ENCODE data around the gene MAU2.

DNA sequence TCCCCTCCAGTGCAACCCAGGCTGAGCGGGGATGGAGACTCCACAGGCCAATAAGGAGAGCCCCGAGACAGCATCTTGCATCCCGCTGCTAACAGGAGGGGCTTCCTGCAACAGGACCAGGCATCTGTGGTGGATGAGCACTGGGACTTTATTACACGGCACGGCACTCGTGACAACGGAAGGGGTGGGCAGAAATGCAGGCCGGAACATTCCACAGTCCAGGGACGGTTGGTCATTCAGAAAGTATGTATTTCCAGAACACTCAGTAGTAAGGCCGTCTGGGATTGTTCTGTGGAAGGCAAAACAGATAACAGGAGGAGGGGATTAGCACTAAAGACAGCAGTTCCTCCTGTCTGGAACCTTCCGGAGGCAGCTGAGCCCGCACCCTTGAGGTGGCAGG is 44.2 kb upstream of the MAU2 start:
- no peak for TF ChIP-seq POLR2A (IDR thresholded peaks at IDR 0.05)
- TF ChIP-seq, protein P1, sequence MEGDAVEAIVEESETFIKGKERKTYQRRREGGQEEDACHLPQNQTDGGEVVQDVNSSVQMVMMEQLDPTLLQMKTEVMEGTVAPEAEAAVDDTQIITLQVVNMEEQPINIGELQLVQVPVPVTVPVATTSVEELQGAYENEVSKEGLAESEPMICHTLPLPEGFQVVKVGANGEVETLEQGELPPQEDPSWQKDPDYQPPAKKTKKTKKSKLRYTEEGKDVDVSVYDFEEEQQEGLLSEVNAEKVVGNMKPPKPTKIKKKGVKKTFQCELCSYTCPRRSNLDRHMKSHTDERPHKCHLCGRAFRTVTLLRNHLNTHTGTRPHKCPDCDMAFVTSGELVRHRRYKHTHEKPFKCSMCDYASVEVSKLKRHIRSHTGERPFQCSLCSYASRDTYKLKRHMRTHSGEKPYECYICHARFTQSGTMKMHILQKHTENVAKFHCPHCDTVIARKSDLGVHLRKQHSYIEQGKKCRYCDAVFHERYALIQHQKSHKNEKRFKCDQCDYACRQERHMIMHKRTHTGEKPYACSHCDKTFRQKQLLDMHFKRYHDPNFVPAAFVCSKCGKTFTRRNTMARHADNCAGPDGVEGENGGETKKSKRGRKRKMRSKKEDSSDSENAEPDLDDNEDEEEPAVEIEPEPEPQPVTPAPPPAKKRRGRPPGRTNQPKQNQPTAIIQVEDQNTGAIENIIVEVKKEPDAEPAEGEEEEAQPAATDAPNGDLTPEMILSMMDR (IDR thresholded peaks at IDR 0.05): no peak
- no peak for TF ChIP-seq POLR2AphosphoS5 (IDR thresholded peaks at IDR 0.05)

All from prostate gland (tissue), 2 donors.